Iris pigment epithelial cell (primary cell): ENCODE measurements around the gene BLCAP.
"Not testable (repeated sequence)": the region's sequence is repeated elsewhere in the genome, so short reads cannot be mapped to it uniquely, and the experiment has no call there.

Experiments used
- DNase-seq: peaks from one replicate; pipeline ENCODE4 v3.0.0-alpha.2; 2011; ENCODE audit warnings: low read depth

The BLCAP gene

DNA sequence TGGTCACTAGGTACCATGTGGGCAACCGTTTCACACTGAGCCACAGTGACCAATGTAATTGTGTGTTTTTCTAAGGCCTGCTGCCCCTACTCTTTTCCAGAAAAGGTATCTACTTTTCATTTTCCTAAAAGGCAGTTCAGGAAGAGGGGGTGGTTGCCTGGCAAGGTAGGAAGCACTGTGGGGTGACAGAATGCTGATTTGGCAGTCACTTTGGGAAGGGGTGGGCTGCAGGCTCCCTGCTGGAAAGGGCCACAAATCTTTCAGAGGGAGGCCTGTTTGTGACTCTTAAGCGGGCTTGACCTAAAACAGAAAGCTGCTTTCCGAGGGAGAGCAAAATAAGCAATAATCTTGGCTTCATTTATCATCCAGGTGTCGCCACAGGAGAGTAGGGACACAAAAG lies 11.8 kb downstream of the BLCAP start:
- no peak for DNase-seq

DNA sequence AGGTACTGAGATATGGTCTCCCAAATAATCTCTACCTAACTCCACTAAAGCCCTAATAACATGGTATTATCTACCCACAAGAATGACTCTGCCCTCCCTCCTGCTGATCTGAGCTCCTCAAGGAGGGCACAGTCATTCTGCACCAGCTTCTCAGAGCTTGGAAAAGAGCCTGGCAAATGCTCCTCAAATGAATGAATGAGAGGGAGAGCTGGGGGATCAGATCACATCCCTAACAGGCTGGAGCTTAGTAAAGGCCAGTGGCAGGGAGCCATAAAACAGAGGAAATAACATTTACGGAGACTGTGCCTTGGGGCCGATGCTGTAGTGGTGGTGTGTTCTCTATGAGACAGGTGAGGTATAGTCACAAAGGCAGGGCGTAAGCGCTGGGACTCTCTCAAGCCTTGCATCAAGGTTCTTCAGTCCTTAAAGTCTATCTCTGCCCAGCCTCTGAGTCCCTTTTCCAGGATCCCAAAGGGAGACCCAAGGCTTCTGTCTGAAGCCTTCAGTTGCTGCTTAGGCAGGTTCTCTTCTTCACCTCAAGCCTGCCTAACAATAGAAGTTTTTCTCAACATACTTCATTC lies 13.8 kb downstream of the BLCAP start:
- DNase-seq = no peak

DNA sequence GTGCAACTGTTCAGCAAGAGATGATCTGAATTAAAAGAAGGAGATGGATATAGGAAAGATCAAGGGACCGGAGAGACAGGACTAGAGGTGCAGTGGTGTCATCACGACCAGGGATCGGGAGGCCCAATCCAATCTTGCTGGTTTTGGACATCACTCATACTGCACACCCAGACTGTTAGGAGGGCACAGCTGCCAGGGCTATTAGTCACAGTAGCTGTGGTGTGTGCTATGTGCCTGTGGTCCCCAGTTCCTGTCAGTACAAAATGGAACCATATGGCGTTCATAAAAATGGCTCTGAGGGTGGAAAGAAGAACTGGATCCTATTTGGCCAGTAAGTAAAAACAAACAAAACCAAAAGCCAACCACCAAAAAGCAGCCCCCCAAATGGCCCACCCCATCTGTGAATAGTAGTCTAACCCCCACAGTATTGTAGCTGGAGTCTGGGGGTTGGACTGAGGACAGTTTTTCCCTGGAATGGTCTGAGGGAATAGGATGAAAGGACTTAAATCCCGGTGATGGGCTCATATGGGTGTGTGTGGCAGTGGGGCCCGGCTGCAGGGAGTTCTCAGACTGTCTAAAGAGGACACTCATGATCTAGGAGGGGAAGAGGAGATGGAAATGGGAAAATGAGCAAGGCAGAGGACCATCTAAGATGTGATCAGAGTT lies 15.9 kb downstream of the BLCAP start:
- DNase-seq = peak; percentile 57

DNA sequence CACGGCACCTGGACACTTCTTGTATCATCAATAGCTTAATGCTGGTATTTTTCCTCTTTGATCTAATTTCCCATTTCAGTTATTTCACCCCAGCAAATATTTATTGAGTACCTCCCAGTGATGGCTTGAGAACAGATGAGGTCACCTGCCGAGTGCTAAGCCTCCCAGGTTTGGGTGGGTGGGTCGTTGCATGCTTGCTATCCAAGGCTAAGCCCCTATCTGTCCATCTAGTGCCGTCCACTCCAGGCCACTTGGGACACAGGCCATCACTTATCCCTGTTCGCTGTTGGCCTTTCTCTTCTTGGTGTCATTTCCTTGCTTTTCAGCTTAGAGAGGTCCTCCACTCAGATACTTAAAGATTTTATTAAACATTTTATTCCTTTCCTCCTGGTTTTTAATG lies 17.4 kb downstream of the BLCAP start:
- DNase-seq = no peak

DNA sequence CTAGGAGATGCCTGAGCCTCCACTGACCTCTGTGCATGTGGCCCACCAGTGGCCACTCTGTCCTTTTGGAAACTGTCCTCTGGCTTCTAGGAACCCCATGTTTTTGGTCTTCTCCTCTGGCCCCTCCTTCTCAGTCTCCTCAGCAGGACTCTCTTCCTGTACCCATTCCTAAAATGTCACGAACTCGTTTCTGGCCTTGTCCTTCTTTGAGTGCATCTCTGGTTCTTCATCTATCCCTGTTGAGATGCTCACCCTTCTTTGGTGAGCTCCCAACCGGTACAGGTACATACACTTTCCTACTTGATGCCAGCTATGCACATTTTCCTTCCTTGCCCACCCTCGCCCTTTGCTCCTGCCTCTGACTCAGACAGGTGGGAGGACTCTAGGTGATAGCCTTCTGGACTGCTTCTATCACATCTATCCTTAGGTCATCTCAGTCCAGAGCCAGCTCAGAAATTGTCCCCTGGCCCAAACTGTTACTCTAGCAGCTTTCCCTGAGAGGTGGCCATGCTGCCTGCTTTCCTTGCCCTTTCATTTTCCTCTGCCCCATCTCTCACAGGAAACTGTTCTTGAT lies 21.4 kb downstream of the BLCAP start:
- no peak for DNase-seq

DNA sequence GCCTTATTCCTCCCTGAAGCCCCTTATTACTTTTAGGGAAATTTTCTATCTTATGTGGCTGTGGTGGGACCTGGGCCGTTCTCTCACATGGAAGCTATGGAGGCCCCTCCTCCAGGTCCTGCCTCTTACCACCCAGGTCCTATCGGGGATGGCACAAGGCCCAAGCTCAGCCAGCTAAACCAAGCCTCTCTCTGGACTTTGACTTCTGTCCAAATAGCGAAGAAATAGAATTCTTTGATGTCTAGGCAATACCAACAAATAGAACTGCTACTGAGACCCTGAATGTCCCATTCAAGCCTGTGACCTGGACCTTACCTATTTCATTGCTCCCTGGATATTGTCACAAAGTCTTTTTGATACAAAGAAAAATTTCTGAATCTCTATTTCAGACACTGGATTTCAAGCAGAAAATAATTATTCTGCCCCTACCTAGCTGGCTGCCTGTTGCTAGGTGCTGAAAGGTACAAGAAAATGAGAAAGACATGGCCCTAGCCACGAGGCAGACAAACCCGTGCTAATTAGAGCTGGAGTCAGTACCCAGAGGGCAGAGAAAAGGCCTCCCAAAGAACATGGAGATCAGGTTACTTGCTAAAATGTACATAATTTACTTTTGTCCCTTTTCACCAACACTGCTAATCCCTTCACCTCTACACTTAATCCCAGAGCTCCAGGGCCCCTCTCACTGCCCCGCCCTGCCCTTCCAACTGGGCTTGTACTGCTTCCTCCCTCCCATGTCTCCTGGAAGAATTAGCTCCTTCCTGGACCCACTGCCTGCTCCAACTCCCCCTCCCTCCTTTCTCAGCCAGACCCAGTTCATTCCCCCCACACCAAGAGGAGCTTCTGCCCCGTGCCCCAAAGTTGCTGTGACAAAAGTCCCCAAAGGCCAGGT lies 22.2 kb downstream of the BLCAP start:
- DNase-seq = no peak

DNA sequence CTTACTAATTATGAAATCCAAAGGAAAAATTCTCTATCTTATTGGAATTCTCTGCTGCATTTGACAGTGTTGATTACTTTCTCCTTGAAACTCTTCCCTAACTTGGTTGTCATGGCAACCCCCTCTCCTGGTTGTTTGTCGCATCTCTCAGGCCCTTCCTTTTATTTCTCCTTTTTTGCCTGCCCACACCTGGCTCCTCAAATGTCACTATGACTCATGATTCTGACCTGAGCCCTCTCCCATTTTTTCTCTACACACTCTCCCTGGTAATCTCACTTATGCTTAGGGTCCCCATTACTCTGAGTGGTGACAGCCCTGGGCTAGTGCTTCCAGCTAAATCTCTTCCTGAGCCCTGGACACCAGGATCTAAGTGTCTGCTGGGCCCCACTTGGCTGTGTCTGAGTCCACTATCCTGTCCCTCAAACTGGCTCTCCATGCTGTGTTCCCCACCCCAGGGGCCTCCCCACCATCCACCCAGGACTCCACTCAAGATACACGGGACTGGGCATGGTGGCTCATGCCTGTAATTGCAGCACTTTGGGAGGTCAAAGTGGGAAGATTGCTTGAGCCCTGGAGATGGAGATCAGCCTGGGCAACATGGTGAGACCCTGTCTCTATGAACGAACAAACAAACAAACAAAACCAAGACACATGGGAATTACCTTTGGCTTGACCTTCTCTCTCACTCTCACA lies 23.1 kb downstream of the BLCAP start:
- no peak for DNase-seq

DNA sequence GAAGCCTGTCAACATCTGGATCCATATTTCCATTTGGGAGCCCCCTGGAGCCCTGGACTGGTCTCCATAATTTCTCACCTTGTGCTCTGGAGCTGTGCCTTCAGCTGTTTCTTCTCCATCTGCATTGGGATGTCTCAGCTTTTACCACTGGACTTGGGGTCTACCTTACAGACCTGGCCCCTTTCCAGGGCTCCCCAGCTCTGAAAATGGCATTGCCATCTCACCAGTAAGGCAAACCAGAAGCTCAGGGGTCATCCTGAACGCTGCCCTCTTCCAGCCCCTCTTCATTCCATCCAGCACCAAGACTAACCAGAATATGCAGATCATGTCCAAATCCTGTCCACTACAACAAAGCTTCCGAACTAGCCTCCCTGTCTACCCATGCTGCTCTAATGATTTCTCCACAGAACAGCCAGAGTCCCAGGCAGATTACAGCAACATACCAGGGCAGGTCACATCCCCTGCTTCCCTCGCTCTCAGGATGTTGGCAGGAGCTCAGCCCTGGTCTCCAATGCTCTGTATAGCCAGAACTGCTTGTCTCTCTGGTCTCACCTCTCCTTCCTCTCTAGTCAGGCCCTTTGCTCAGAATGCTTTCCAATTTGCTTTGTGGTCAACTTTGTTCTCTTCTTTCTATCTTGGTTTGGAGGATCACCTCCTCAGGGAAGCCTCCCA lies 24.3 kb downstream of the BLCAP start:
- DNase-seq = no peak

DNA sequence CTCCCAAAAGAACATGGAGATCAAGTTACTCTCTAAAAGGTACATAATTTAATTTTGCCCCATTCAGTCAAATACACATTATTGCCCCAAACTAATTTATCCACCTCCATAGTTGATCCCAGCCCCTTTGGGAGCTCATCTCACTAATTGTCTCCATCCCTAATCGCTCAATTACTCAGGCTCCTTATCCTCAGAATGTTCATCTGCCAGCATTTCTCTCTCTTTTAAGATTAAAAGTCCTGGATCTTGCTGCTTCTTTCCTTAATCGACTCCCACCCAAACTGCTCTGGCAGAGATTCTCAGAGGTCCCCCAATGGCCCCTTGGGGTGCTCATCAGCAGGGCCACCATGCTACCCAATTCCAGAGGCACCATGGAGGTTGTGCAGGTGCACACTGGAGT lies 25.0 kb downstream of the BLCAP start:
- no peak for DNase-seq

DNA sequence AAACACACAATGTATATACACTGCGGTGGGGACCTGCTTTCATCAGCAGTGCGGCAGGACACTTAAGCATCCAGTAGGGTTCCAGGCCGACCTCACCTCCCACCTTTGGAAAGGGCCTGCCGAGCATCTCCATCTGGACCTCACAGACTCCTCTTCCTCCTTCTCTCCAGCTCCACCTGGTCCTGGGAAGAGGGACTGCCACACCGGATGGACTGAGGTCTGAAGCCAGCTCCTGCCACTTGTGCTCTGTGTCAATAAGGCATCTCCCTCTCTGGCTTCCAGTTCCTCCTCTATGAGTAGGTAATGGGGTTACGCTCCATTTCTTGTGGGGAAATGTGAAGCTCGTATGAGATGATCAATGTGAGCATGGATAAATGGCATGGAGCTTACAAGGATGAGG lies 25.7 kb downstream of the BLCAP start:
- DNase-seq = no peak

DNA sequence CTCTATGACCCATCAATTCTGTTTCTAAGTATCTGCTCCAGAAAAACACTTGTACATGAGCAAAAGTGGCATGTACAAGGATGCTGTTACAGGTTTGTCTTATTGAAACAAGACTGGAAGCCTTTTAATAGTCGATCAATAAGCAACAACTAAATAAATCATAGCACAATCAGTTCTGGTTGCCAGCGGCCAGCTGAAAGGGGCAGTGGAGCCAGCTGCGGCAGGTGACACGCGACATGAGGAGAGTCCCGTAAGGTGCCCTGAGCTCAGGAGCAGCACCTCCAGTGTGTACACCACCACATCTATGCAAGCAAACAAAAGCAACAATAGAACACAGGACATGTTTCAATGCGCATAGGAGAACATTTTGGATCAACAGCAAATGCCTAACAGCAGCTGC lies 27.4 kb downstream of the BLCAP start:
- no peak for DNase-seq

DNA sequence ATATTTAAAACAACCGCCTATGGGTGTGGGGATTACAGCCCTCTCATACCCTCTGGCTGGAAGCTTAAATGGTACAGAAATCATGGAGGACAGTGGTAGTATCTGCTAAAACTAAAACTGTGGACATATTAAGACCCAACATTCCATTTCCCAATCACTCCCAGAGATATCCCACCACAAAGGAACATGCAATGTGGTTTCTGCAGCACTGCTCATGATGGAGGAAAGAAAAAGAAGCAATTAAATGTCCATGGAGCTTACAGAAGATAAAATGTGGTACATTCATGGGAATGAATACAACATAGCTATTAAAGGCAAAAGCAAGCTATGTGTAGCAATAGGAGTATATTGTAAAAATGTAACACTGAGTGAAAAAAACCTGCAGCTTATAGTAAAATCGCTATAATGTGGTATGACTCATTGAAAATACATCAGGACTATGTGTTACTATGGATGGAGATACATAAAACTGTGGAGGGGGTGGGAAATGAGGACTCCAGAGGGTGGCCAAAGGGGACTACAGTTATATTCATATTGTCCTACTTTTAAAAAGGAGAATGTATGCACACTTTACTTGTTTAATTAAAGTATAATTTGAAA lies 29.5 kb downstream of the BLCAP start:
- peak; percentile 16 for DNase-seq

DNA sequence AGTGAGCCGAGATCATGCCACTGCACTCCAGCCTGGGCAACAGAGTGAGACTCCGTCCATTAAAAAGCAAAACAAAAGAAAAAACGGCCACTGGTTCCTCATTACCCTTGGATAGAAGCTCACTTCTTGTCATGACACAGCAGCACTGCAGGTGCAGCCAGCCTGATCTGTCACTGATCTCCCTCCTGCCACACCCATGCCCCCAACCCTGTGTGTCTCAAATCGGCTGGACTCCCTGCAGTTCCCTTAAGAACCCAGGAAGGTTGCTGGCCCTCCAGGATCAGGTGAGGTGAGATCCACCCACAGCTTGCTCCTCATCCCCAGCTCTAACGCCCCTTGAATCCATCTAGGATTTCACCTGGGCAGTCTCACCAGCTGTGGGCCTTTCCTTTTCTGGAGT lies 32.9 kb downstream of the BLCAP start:
- no peak for DNase-seq

DNA sequence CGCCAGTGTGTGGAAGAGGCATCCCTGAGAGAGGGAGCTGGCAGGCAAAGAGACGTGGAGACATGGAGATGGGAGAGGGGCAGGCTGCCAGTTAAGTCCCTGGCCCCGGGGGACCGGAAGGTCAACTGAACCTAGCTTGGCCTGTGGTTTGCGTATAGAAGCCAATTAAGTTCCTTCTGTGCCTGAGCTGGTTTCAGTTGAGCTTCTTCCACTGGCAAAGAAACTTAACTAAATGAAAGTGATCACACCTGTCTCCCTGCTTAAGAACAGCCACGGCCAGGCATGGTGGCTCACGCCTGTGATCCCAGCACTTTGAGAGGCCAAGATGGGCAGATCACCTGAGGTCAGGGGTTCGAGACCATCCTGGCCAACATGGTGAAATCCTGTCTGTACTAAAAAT lies 33.4 kb downstream of the BLCAP start:
- DNase-seq = no peak

DNA sequence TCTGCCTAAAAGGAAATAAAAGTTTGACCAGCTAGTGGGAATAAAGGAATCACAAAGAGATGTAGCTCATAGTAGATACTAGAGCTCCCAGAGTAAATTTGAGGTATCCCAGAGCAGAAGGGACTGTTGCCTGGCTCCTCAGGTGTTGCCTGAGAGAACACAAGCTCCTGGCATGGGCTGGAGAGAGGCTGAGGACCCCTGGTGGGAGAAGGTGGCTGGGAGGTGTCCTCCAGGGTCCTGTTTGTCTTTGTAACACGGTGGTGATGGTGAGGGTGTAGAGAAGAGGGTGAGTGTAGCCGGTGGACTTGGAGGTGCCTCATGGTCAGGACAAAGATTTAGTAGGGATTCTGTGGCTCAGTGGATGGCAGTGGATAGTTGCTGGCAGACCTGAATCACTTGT lies 34.7 kb downstream of the BLCAP start:
- no peak for DNase-seq

DNA sequence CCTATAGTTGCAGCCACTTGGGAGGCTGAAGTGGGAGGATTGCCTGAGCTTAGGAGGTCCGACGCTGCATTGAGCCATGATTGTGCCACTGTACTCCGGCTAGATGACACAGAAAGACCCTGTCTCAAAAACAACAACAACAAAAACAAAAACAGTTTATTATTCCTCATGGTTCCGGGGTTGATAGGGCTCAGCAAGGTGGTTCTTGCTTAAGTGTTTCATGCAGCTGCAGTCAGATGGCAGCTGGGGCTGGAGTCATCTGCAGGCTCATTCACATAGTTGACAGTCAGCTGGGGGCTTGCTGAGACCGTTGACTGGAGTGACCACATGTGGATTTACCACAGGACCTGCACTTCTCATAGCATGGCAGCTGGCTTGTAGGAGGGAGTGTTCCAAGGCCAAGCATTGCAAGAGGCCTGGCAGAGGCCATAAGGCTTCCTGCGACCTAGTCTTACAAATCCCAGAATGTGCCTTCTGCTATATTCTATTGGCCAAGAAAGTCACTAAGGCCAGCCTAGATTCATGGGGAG lies 35.5 kb downstream of the BLCAP start:
- DNase-seq = no peak

DNA sequence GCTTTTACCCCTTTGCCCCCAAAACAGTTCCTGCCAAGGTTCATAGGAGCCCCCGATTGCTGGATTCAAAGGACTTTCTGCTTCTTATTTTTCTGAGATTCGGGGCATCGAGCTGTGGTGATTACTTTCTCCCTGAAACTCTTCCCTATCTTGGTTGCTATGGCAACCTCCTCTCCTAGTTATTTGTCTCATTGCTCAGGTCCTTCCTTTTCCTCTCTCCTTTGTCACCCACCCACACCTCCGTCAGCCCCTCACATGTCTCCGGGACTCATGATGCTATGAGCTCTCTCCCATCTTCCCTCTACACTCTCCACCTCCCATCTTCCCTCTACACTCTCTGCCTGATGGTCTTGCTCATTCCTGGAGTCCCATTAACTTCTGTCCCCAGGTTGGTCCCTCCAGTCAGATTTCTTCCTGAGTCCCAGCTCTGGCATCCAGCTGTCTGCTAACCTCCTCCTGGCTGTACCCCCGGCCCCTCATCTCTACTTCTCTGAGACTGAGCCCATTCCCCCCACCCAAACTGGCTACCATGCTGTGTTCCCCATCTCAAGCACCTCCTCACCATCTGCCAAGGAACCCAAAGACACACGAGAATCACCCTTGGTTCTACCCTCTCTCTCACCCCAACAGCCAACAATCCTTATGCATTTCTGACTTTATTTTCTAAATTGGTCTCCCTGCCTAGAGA lies 36.9 kb downstream of the BLCAP start:
- no peak for DNase-seq

DNA sequence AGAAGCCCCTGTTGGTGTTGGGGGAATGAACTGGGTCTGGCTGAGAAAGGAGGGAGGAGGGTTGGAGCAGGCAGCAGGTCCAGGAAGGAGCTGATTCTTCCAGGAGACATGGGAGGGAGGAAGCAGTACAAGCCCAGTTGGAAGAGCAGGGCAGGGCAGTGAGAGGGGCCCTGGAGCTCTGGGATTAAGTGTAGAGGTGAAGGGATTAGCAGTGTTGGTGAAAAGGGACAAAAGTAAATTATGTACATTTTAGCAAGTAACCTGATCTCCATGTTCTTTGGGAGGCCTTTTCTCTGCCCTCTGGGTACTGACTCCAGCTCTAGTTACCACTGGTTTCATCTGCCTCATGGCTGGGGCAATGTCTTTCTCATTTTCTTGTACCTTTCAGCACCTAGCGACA lies 41.5 kb downstream of the BLCAP start:
- not testable (repeated sequence) for DNase-seq

DNA sequence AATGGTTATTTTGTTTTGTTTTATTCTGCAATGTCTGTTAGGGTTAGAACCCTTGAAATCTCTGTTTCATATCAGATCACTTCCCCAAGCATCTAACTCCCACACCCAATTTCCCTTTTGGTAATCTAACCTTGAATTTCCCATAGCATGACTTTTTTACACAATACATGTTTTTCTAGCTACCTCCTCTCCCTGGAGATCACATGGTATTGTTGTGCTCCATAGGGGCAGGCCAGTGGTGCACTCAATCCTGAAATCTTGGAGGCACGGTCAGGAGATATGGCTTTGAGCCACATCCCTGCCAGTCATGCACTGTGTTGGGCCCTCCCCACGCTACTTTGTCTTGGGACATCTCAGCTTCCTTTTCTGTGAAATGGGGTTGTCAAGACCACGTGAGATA lies 43.3 kb downstream of the BLCAP start:
- no peak for DNase-seq

DNA sequence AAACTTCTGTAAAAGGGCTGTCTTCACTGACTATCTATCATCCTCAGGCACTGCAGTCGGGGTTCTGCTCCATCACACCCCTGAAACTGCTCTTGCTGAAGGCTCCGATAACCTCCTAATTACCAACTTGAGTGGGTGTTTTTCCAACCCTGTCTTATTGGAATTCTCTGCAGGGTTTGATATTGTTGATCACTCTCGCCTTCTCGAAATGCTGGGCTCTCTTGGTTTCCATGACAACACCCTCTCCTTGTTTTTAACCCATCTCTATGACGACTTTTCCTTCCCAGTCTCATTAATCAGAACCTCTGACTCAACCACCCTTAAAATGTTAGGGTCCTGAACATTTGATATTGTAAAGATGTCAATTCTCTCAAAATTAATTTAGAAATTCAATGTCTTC lies 46.1 kb downstream of the BLCAP start:
- DNase-seq = no peak

DNA sequence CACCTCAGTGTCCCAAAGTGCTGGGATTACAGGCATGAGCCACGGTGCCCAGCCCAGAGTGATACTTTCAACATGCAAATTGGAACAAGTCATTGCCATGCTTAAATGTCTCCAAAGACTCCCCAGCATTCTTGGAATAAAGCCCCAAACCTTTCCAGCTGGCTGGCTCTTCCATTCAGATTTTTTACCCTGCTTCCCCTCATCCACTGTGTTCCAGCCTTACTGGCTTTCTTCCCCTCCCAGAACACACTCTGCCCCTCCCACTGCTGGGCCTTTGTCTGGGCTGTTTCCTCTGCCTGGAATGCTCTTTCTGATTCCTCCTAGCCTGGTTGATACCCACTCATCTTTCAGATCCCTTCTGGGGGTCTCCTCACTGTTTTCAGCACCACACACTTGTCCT lies 46.8 kb downstream of the BLCAP start:
- DNase-seq = no peak
